ENCODE measurements around the gene CD2BP2. TPM values are rescaled to one million over a fixed set of nuclear protein-coding genes. Genes with fewer than 3 reads are reported as not detected.

Gene CD2BP2
- total and polyA plus RNA-seq, 2 experiments from 2014 or later: 38.5 to 50.0 TPM

- Histone ChIP-seq H3K9me3 (ENCODE audit: low read depth) (no peaks in the 10 kb centered on the region), H3K4me2 (ENCODE audit: unreplicated experiment) (no peak overlapping the region), H3K36me3 (ENCODE audit: low read depth) (no peaks in the 10 kb centered on the region; the same call in 1 of the 2 replicates), H3K4me3 (no peak overlapping the region), H3K27me3 (replicated peaks; ENCODE audit: insufficient read depth) (no peaks in the 10 kb centered on the region), H4K20me1 (ENCODE audit: insufficient read depth) (no peaks in the 10 kb centered on the region; the same call in 1 of the 2 replicates), H3K79me2 (ENCODE audit: insufficient read depth) (peaks cover 27% of the 10 kb centered on the region), H3K9me2 (ENCODE audit: insufficient read depth) (no peaks in the 10 kb centered on the region), H3K4me1 (ENCODE audit: insufficient read depth) (peaks cover 17% of the 10 kb centered on the region), H3K27ac (no peak overlapping the region), H3K9ac (no peak overlapping the region), H3F3A (ENCODE audit: insufficient read depth) (peaks cover 11% of the 10 kb centered on the region; the same call in 1 of the 2 replicates), H2AFZ (peak overlapping the region; percentile 77)
- in situ Hi-C loops (cut with MboI): no loop called here
- TF ChIP-seq EZH2phosphoT487 (IDR thresholded peaks at IDR 0.05; ENCODE audit: insufficient read depth, low read depth) (no peak), EZH2 (IDR thresholded peaks at IDR 0.05; ENCODE audit: insufficient read depth, poor library complexity, severe bottlenecking) (no peak)
- DNase-seq: no peak
- WGBS, 2 experiments (ENCODE audit: low coverage in 1 of 2, low lambda C conversion rate in 2 of 2, missing lambda C conversion rate in 2 of 2): 42 to 69% methylated on average over 3 to 6 of the region's 6 CpGs
Measured at GRCh38 chr16:30372038-30372712, 17.1 kb upstream of the CD2BP2 start.

- Histone ChIP-seq H3K4me3 (peak overlapping the region; percentile 73), H3K4me2 (ENCODE audit: unreplicated experiment) (peak overlapping the region; percentile 94), H3K4me1 (ENCODE audit: insufficient read depth) (peaks cover 23% of the 10 kb centered on the region), H3K9me3 (ENCODE audit: low read depth) (no peaks in the 10 kb centered on the region), H2AFZ (peak overlapping the region; percentile 77), H3F3A (ENCODE audit: insufficient read depth) (peaks cover 10% of the 10 kb centered on the region; the same call in 1 of the 2 replicates), H3K9ac (peak overlapping the region; percentile 61), H3K27me3 (replicated peaks; ENCODE audit: insufficient read depth) (no peaks in the 10 kb centered on the region), H3K36me3 (ENCODE audit: low read depth) (no peaks in the 10 kb centered on the region; the same call in 1 of the 2 replicates), H4K20me1 (ENCODE audit: insufficient read depth) (no peaks in the 10 kb centered on the region; the same call in 1 of the 2 replicates), H3K9me2 (ENCODE audit: insufficient read depth) (no peaks in the 10 kb centered on the region), H3K79me2 (ENCODE audit: insufficient read depth) (peaks cover 36% of the 10 kb centered on the region), H3K27ac (no peak overlapping the region)
- 3 to 8% methylated on average over 11 of the region's 11 CpGs for WGBS, 2 experiments (ENCODE audit: low coverage in 1 of 2, low lambda C conversion rate in 2 of 2, missing lambda C conversion rate in 2 of 2)
- in situ Hi-C loops (cut with MboI): no loop called here
- no peak for DNase-seq
- TF ChIP-seq EZH2phosphoT487 (IDR thresholded peaks at IDR 0.05; ENCODE audit: insufficient read depth, low read depth) (no peak), EZH2 (IDR thresholded peaks at IDR 0.05; ENCODE audit: insufficient read depth, poor library complexity, severe bottlenecking) (no peak)
Measured at GRCh38 chr16:30371248-30371816, 16.2 kb upstream of the CD2BP2 start.

- H2AFZ ChIP-seq: peak within 1 kb of the TSS; percentile 77
- H3K27me3 ChIP-seq (replicated peaks; ENCODE audit: insufficient read depth): no peaks in the 10 kb centered on the region
- H3K4me3 ChIP-seq: peak within 1 kb of the TSS; percentile 94
- H3K9ac ChIP-seq: peak within 1 kb of the TSS; percentile 80
- peak within 1 kb of the TSS; percentile 100 for H3K4me2 ChIP-seq (ENCODE audit: unreplicated experiment)
- H3K36me3 ChIP-seq (ENCODE audit: low read depth): no peaks in the 10 kb centered on the region; the same call in 1 of the 2 replicates
- H4K20me1 ChIP-seq (ENCODE audit: insufficient read depth): no peaks in the 10 kb centered on the region; the same call in 1 of the 2 replicates
- peak; percentile 99 for DNase-seq
- in situ Hi-C loops (cut with MboI): no loop called here
- no peaks in the 10 kb centered on the region for H3K9me2 ChIP-seq (ENCODE audit: insufficient read depth)
- no peaks in the 10 kb centered on the region for H3K9me3 ChIP-seq (ENCODE audit: low read depth)
- peaks cover 10% of the 10 kb centered on the region; the same call in 1 of the 2 replicates for H3F3A ChIP-seq (ENCODE audit: insufficient read depth)
- 0 to 1% methylated on average over 30 to 40 of the region's 40 CpGs for WGBS, 2 experiments (ENCODE audit: low coverage in 1 of 2, low lambda C conversion rate in 2 of 2, missing lambda C conversion rate in 2 of 2)
- H3K27ac ChIP-seq: peak within 1 kb of the TSS; percentile 71
- TF ChIP-seq EZH2phosphoT487 (IDR thresholded peaks at IDR 0.05; ENCODE audit: insufficient read depth, low read depth): no peak
- TF ChIP-seq EZH2 (IDR thresholded peaks at IDR 0.05; ENCODE audit: insufficient read depth, poor library complexity, severe bottlenecking): no peak
- H3K4me1 ChIP-seq (ENCODE audit: insufficient read depth): peaks cover 23% of the 10 kb centered on the region
- peaks cover 42% of the 10 kb centered on the region for H3K79me2 ChIP-seq (ENCODE audit: insufficient read depth)
Measured at GRCh38 chr16:30370456-30371247, 15.5 kb upstream of the CD2BP2 start, which contains the start of gene TBC1D10B. TBC1D10B (minus strand) TSS chr16:30370494; CDS start chr16:30370183, 311 bp downstream.

GRCh38 chr16:30369938-30370455 is 14.9 kb upstream of the CD2BP2 start:
- peaks cover 49% of the 10 kb centered on the region for H3K79me2 ChIP-seq (ENCODE audit: insufficient read depth)

More at GRCh38 chr16:30369938-30370455, 14.9 kb upstream of the CD2BP2 start:
- Histone ChIP-seq H4K20me1 (ENCODE audit: insufficient read depth) (no peaks in the 10 kb centered on the region; the same call in 1 of the 2 replicates), H3K4me1 (ENCODE audit: insufficient read depth) (peaks cover 23% of the 10 kb centered on the region), H3K4me2 (ENCODE audit: unreplicated experiment) (peak overlapping the region; percentile 100), H3K27ac (peak overlapping the region; percentile 71), H3K9ac (peak overlapping the region; percentile 80), H2AFZ (no peak overlapping the region), H3K36me3 (ENCODE audit: low read depth) (no peaks in the 10 kb centered on the region; the same call in 1 of the 2 replicates), H3K4me3 (peak overlapping the region; percentile 94), H3K9me2 (ENCODE audit: insufficient read depth) (no peaks in the 10 kb centered on the region), H3K27me3 (replicated peaks; ENCODE audit: insufficient read depth) (no peaks in the 10 kb centered on the region), H3K9me3 (ENCODE audit: low read depth) (no peaks in the 10 kb centered on the region), H3F3A (ENCODE audit: insufficient read depth) (peaks cover 10% of the 10 kb centered on the region; the same call in 1 of the 2 replicates)
- no peak for TF ChIP-seq EZH2 (IDR thresholded peaks at IDR 0.05; ENCODE audit: insufficient read depth, poor library complexity, severe bottlenecking)
- no peak for TF ChIP-seq EZH2phosphoT487 (IDR thresholded peaks at IDR 0.05; ENCODE audit: insufficient read depth, low read depth)
- 2% methylated on average over 48 of the region's 76 CpGs; no CpG with 5 or more reads in 1 of the 2 experiments for WGBS, 2 experiments (ENCODE audit: low coverage in 1 of 2, low lambda C conversion rate in 2 of 2, missing lambda C conversion rate in 2 of 2)
- in situ Hi-C loops (cut with MboI): no loop called here
- DNase-seq: no peak

Measured in GM23248 (cell line).